GM21360 (cell line): ENCODE data around the gene PTPA.

ENCODE experiments used
- ATAC-seq: cut with Tn5 transposase; IDR thresholded peaks from one replicate; pipeline ENCODE4 v1.9.1; 2021; ENCODE audit warnings: mild to moderate bottlenecking, moderate library complexity; ENCODE audit not compliant: unreplicated experiment

PTPA gene

GRCh38 chr9:129081388-129081904, 29.8 kb upstream of the PTPA start:
- ATAC-seq: no peak

- ATAC-seq: no peak
Observed at GRCh38 chr9:129084087-129084486, 27.1 kb upstream of the PTPA start.

DNA sequence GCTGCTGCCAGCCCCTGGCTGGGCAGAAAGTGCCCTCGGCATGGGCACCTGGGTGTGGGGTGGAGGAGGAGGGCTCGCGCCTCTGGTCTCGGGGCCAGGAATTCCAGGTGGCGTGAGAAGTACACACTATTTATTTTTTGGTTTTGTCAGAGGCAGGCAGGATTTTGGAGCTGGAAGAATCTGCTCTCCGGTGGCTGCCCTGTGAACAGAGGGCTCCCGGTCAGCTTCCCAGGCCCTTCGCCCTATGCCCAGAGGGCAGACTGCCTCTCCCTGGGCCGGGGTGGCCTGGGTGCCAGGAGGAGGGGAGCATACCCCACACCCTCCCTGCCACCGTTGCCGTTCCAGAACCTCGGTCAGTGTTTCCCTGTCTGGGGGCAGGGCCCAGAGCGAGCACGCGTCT, 22.0 kb upstream of the PTPA start:
- ATAC-seq: no peak

DNA sequence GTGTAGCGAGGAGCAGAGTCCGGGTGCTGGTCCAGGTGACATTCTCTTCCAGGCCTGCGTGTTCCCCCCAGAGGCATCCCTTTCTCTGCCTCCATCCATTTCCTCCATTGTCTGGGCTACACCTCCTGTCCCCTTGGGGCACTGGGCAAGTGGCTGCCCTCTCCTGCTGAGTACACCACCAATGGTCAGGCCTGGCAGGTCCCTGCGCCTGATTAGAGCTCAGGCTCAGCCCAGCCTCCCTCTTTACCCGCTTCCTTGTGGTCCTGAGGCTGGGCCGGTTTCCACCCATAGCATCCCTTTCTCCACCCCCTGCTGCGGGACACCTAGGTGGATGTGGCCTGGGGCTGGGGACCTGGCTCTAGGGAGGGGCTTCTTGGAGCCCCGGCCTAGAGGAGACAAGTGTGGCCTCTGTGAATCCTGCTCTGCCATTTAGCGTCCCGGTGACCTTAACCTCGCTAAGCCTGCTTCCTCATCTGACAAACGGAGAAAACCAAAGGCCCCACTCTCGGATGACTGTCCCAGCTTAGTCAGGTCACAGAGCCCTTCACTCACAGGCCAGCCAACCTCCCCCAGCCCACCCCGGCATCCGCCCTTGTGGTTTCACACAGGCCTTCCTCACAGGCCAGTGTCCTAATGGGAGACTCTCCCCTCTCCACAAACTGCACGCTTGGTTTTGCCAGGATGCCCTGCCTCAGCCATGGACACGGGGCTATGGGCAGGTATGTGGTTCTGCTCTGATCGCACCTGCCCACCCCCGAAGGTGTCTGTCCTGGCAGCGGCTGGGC, 17.4 kb upstream of the PTPA start:
- no peak for ATAC-seq

DNA sequence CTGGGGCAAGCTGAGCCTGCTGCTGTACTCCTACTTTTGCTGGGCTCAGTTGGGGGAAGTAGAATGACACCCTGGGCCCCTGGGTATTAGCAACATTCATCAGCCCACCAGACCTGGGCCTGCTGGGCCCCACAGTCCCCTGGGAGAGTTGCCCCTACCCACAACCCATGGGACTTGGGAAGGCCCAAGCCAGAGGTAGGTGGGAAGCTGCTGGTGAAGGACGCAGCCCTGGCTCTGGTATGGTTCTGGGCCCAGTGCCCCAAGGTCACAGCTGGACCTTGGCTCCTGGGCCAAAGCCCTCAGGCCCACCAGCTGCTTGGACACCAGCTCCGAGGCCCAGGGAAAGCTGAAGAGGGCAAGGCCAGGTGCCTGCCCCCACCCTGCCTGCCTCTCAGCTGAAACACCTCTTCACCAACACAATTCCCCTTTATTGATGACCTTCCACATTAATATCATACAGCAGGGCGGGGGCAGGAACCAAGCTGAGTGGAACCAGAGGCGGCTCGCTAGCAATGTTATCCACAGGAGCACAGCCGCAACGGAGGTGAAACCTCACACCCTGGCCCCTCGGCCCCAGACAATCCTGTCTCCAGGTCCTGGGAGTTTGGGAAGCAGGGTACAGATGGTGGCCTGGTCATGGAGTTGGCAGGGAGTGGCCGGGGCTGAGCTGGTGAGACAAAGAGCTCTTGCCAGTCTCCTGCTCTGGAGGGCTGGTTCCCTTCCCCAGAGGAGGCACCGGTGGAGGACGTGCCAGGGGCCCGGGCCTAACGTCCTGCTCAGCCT, 16.6 kb upstream of the PTPA start:
- no peak for ATAC-seq

- ATAC-seq: no peak
Observed at GRCh38 chr9:129095170-129095667, 16.0 kb upstream of the PTPA start.

GRCh38 chr9:129095908-129096307, 15.3 kb upstream of the PTPA start:
- ATAC-seq: no peak

DNA sequence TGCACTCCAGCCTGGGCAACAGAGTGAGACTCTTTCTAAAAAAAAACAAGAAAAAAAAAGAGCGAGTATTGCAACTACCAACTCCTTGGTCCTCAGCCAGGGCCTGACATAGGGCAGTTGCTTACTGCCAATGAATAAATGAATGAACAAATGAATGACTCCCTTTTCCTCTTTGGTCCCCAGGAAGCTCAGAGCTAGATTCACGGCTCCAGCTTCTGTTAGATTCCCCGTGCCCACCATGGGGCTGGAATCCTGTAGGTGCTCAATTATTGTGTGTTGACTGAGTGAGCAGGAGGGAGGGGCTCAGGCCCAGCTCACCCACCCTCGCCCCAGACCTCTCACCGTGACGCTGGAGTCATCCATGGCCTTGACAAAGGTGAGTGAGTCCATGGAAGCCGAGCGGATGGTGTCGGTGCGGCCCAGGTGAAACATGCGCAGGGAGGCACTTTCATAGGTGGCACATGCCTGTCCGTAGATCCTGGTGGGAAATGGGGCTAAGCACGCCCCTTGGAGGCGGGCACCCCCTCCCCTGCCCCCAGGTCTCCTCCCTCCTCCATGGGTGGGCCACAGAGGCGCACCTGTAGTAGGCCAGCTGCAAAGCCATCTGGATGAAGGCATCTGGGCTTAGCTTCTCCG, 13.4 kb upstream of the PTPA start:
- ATAC-seq: no peak

- no peak for ATAC-seq
Observed at GRCh38 chr9:129098328-129098727, 12.9 kb upstream of the PTPA start.

DNA sequence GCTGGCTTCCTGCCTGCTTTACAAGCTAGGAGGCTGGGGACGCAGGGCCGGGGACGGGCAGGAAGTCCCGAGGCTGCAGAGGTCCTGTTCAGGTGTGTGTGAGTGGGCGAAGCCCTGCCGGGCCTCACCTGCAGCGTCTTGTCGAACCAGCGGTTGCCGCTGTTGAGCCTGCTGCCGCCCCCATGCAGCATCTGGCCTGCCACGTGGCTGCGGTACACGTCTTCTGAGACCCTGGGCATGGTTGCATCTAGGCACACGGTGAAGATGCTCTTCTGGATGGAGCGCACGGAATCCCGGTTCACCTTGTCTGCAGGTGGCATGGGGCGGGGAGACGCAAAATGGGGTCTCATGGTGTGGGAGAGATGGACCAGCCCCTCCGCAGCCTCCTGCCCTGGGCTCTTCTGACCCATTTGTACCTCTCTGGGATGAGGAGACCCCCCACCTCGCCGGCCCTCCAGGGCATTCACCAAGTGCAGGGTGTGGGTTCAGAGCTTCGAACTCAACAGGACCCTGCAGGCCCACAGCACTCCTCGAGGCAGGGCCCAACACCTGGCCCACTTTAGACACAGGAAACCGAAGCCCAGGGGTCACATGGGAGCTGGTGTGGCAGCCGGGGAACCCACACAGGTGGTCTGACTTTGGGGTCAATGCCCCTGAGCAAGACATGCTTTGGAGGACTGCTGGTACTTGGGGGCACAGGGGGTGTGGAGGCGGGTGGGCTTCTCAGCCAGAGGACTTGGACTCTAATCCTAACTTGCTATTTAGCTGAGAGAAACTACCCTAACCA, 10.6 kb upstream of the PTPA start:
- ATAC-seq: no peak

GRCh38 chr9:129101279-129101678, 9.9 kb upstream of the PTPA start:
- ATAC-seq: no peak

DNA sequence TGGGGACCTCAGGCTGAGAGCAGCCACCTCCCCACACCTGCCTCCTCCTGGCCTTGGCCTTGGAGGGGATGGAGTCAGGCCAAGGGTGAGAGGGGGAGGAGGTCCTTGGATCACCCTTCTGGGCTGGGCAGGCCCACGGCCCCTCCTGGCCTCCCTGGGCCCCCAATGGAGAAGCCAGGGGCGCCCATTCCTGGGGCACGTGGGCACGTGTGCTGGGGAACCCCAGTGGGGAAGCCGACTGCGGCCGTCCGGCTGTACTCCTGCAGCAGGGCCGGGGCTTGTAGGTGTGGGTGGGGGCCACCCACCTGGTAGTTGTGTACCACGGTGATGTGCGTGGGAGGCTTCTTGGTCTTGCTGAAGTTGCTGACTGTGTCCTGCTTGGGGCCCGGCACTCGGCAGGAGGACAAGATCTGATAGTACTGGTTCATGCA, 9.1 kb upstream of the PTPA start:
- no peak for ATAC-seq

GRCh38 chr9:129102791-129103594, 8.2 kb upstream of the PTPA start:
- no peak for ATAC-seq

GRCh38 chr9:129103595-129103965, 7.6 kb upstream of the PTPA start:
- ATAC-seq: no peak

GRCh38 chr9:129104051-129104450, 7.2 kb upstream of the PTPA start:
- no peak for ATAC-seq

GRCh38 chr9:129105857-129106694, 5.1 kb upstream of the PTPA start:
- no peak for ATAC-seq

GRCh38 chr9:129107651-129108050, 3.6 kb upstream of the PTPA start:
- no peak for ATAC-seq

- ATAC-seq: no peak
Observed at GRCh38 chr9:129108083-129108804, 3.0 kb upstream of the PTPA start.
